K562 (cell line): ENCODE measurements around the gene TRIM38. TPM values are rescaled to one million over a fixed set of nuclear protein-coding genes. Genes with fewer than 3 reads are reported as not detected.

Source experiments
- FOXO4 ChIP-seq: fragments of 450-650 bp; formaldehyde crosslinking; IDR thresholded peaks from 2 replicates; pipeline ENCODE4 v1.4.0; 2020; ENCODE audit warnings: mild to moderate bottlenecking, moderate library complexity
- GABPB2 ChIP-seq: fragments of 250-450 bp; sonication (Bioruptor Pico); conservative IDR thresholded peaks from 2 replicates; pipeline ENCODE4 v1.5.1; 2021; ENCODE audit warnings: mild to moderate bottlenecking
- HNRNPH1 ChIP-seq: fragments of 200-400 bp; formaldehyde crosslinking; optimal IDR thresholded peaks from 2 replicates; pipeline ENCODE3; 2017; ENCODE audit warnings: low read depth, mild to moderate bottlenecking, low read length, moderate library complexity
- HNRNPK ChIP-seq: fragments of 200-400 bp; formaldehyde crosslinking; IDR thresholded peaks from one replicate; pipeline ENCODE4 v1.6.1; 2018; ENCODE audit warnings: mild to moderate bottlenecking, low read depth, low read length; ENCODE audit not compliant: poor library complexity, severe bottlenecking
- MCM5 ChIP-seq: fragments of 450-650 bp; IDR thresholded peaks from 2 replicates; pipeline ENCODE4 v1.6.1; 2016; ENCODE audit warnings: low read depth
- MXI1 ChIP-seq: IDR thresholded peaks from 2 replicates; pipeline ENCODE4 v1.6.1; 2011; ENCODE audit warnings: low read depth, mild to moderate bottlenecking, improper control_type of control experiment, low read length
- NEUROD1 ChIP-seq: fragments of 150-350 bp; IDR thresholded peaks from 2 replicates; pipeline ENCODE4 v1.6.1; 2014; ENCODE audit warnings: borderline replicate concordance, low read length, low read depth; ENCODE audit not compliant: partially characterized antibody
- NFIX ChIP-seq: fragments of 250-450 bp; sonication (Bioruptor Pico); IDR thresholded peaks from 2 replicates; pipeline ENCODE4 v1.4.0; 2020; ENCODE audit warnings: low read depth, mild to moderate bottlenecking, moderate library complexity
- PRPF4 ChIP-seq: fragments of 200-400 bp; formaldehyde crosslinking; IDR thresholded peaks from one replicate; pipeline ENCODE4 v1.6.1; 2017; ENCODE audit warnings: low read length, low read depth, mild to moderate bottlenecking; ENCODE audit not compliant: insufficient read depth, poor library complexity, severe bottlenecking
- RNF219 ChIP-seq: fragments of 250-450 bp; sonication (Bioruptor Pico); IDR thresholded peaks from 2 replicates; pipeline ENCODE4 v1.5.0; 2022; ENCODE audit warnings: mild to moderate bottlenecking
- SMC3 ChIP-seq: conservative IDR thresholded peaks from 2 replicates; pipeline ENCODE4 v1.6.1; 2011; ENCODE audit warnings: low read depth, low read length, improper control_type of control experiment; ENCODE audit not compliant: insufficient read depth
- TAF1 ChIP-seq: IDR thresholded peaks from 2 replicates; pipeline ENCODE4 v1.6.1; 2011; ENCODE audit warnings: mild to moderate bottlenecking, low read length, moderate library complexity; ENCODE audit not compliant: insufficient read depth, control insufficient read depth, severe bottlenecking; ENCODE audit errors: extremely low read depth
- TCF15 ChIP-seq: fragments of 250-450 bp; sonication (Bioruptor Pico); IDR thresholded peaks from 2 replicates; pipeline ENCODE4 v1.8.0; 2022; ENCODE audit warnings: moderate library complexity, mild to moderate bottlenecking, inconsistent platforms
- TEAD2 ChIP-seq: fragments of 450-650 bp; IDR thresholded peaks from 2 replicates; pipeline ENCODE4 v1.6.1; 2016; ENCODE audit warnings: missing genetic modification characterization, control low read depth, missing compliant biosample characterization
- ZBTB7A ChIP-seq: IDR thresholded peaks from 2 replicates; pipeline ENCODE4 v1.6.1; 2011; ENCODE audit warnings: low read depth, mild to moderate bottlenecking, low read length, moderate library complexity, borderline replicate concordance; ENCODE audit not compliant: control insufficient read depth
- ZNF124 ChIP-seq: sonication (generic); formaldehyde crosslinking; IDR thresholded peaks from 2 replicates; pipeline ENCODE4 v1.8.1; 2022; ENCODE audit warnings: missing genetic modification reagents
- ZNF232 ChIP-seq: sonication (generic); formaldehyde crosslinking; IDR thresholded peaks from 2 replicates; pipeline ENCODE4 v1.8.0; 2022; ENCODE audit warnings: mild to moderate bottlenecking, missing genetic modification reagents
- ZNF239 ChIP-seq: fragments of 250-450 bp; sonication (Bioruptor Pico); IDR thresholded peaks from 2 replicates; pipeline ENCODE4 v1.4.0; 2020; ENCODE audit warnings: mild to moderate bottlenecking
- ZNF354B ChIP-seq: fragments of 250-450 bp; sonication (Bioruptor Pico); IDR thresholded peaks from 2 replicates; pipeline ENCODE4 v1.4.0; 2020
- ZNF75A ChIP-seq: fragments of 450-650 bp; formaldehyde crosslinking; IDR thresholded peaks from 2 replicates; pipeline ENCODE4 v1.4.0; 2020; ENCODE audit warnings: mild to moderate bottlenecking
- ZNF77 ChIP-seq: fragments of 250-450 bp; sonication (Bioruptor Pico); IDR thresholded peaks from 2 replicates; pipeline ENCODE4 v1.5.0; 2020
- polyA plus RNA-seq, 8 experiments: library from polyadenylated mRNA; depleted of rRNA in 4 of 8; stranded (reverse) in 5 of 8; unstranded in 3 of 8; fragments of >200 nt; fragmentation: Nextera tagmentation in 2 of 8; fragmentation: Illumina TruSeq in 1 of 8; extraction: Ambion mirVana in 2 of 8; extraction: Trizol in 1 of 8; gene quantifications; 2 replicates each; pipeline versions ENCODE4 v1.2.1 to v1.2.3, GENCODE V29; 2011 to 2014; ENCODE audit warnings: inconsistent platforms in 1 of 8, missing spikeins in 1 of 8
- total RNA-seq, 7 experiments: library from RNA; depleted of rRNA in 6 of 7; stranded (reverse); fragments of >200 nt in 6 of 7; fragmentation: Illumina TruSeq in 2 of 7; extraction: Trizol in 2 of 7; gene quantifications; 2 replicates each; pipeline versions ENCODE4 v1.2.1 to v1.2.3, GENCODE V29; 2011 to 2021; ENCODE audit warnings: low replicate concordance in 1 of 7
- TF ChIP-seq, protein P1 (sequence below): fragments of 450-650 bp; IDR thresholded peaks from 2 replicates; pipeline ENCODE4 v1.6.1; 2016; ENCODE audit warnings: borderline replicate concordance

TRIM38 gene
- total and polyA plus RNA-seq, 9 of the 15 experiments (the other 6 are each of a cell fraction or from before 2014, with no cell fraction given) = 1.7 to 6.7 (median 6.3) TPM

- TF ChIP-seq ZNF232 (no peak), SMC3 (no peak), RNF219 (no peak), PRPF4 (no peak), HNRNPH1 (no peak), ZBTB7A (no peak), NFIX (no peak), NEUROD1 (no peak), TEAD2 (tag) (no peak), ZNF239 (CRISPR knock-in tag) (no peak), ZNF75A (CRISPR knock-in tag) (no peak), HNRNPK (no peak), FOXO4 (CRISPR knock-in tag) (no peak), TCF15 (CRISPR knock-in tag) (no peak), TAF1 (peak; percentile 88), MXI1 (no peak), ZNF124 (CRISPR knock-in tag) (no peak), ZNF77 (no peak), GABPB2 (CRISPR knock-in tag) (no peak), MCM5 (no peak), ZNF354B (no peak)
- TF ChIP-seq, protein P1, sequence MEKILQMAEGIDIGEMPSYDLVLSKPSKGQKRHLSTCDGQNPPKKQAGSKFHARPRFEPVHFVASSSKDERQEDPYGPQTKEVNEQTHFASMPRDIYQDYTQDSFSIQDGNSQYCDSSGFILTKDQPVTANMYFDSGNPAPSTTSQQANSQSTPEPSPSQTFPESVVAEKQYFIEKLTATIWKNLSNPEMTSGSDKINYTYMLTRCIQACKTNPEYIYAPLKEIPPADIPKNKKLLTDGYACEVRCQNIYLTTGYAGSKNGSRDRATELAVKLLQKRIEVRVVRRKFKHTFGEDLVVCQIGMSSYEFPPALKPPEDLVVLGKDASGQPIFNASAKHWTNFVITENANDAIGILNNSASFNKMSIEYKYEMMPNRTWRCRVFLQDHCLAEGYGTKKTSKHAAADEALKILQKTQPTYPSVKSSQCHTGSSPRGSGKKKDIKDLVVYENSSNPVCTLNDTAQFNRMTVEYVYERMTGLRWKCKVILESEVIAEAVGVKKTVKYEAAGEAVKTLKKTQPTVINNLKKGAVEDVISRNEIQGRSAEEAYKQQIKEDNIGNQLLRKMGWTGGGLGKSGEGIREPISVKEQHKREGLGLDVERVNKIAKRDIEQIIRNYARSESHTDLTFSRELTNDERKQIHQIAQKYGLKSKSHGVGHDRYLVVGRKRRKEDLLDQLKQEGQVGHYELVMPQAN = no peak; the same call in 1 of the 2 replicates
Observed at GRCh38 chr6:25962149-25963127, at the start of gene TRIM38 (continued).
